Activated gamma-delta T cell treated with anti-CD3 and anti-CD28 coated beads, Interleukin-2, amount 50 U/mL, for 16 hours (primary cell): ENCODE measurements around the gene CFC1B.
"Not testable (repeated sequence)": the region's sequence is repeated elsewhere in the genome, so short reads cannot be mapped to it uniquely, and the experiment has no call there.

Experiments
- DNase-seq: peaks from one replicate; pipeline ENCODE4 v3.0.0-alpha.2; 2020; ENCODE audit warnings: low read depth

The CFC1B gene

DNA sequence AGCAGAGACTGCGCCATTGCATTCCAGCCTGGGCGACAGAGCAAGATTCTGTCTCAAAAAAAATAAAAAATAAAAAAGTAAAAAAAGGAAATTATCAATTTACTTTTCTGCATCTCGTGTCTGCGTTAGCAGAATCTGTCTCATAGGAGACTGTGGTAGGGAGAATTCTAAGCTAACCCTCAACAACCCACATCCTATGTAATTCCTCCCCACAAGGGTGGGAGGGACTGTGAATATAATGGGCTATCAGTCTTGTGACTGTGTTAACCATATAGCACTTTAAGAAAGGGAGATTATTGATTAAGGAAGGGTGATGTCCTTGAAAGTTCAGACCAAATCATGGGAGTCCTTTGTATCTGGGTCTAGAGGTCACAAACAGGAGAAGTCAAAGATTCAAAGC is 45.1 kb downstream of the CFC1B start:
- not testable (repeated sequence) for DNase-seq

DNA sequence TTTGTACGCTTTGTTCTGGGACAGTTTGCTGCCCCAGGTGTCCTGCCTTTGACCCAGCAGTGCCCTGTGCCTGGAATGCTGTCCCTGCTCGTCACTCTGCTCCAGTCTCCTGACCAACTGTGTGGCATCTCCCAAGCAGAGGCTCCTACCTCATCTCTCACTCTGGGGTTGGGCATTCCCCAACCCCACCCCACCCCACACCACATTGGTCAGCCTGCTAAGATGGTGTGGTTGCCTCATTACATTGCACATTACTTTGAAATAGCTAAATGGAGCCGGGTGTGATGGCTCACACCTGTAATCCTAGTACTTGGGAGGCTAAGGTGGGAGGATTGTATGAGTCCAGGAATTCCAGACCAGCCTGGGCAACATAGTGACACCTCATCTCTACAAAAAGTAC is 50.9 kb downstream of the CFC1B start:
- DNase-seq: not testable (repeated sequence)

DNA sequence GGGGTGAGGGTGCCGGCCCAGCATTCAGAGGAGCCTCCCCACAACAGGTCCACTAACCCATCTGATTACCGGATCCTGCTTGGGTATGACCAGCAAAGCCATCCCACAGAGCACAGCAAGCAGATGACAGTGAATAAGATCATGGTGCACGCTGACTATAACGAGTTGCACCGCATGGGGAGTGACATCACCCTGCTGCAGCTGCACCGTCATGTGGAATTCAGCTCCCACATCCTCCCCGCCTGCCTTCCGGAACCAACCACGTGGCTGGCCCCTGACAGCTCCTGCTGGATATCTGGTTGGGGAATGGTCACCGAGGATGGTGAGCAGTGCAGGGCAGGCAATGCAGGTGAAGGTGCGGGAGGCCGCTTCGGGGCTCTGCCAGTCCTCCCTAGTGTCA is 53.2 kb downstream of the CFC1B start:
- not testable (repeated sequence) for DNase-seq

DNA sequence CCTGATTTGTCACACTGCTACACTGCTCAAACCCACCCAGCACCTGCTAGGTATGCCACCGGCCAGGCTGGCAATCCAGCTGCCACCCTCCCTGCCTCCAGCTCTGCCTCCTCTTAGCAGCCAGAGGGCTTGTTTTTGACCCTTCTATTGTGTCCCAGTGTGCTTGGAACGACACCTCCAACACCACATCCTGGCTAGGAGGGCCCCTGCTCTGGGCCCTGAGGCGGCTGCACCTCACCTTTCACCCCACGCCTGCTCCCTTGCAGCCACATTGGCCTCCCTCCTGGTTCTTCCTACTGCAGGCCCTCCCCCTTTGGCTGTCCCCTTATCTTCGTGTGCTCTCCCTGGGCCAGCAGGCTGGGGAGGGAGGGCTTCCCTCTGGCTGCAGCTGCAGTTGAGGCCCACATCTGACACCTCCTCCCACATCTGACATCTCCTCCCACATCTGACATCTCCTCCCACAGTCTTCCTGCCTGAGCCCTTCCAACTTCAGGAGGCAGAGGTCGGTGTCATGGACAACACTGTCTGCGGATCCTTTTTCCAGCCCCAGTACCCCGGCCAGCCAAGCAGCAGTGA is 55.3 kb downstream of the CFC1B start:
- DNase-seq: not testable (repeated sequence)

DNA sequence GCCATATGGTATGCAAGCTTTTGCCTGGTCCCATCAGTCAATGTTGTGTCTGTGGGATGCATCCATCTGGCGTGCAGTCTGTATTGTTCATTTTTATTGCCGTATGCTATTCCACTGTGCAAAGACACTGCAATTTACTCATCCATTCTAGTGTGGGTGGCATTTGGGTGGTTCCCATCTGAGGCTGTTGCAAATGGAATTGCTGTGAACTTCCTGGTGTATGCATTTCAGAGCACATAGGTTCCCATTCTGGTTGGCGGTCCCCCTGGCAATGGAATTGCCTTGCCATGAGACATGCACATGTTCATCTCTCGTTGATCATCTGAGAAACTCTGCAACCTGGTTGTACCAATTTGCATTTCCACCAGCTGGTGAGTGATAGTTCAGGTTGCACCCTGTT is 56.5 kb downstream of the CFC1B start:
- not testable (repeated sequence) for DNase-seq
